Measurements from ENCODE around the gene PTGFRN. TPM values are rescaled to one million over a fixed set of nuclear protein-coding genes. Genes with fewer than 3 reads are reported as not detected.

Gene PTGFRN
- total and polyA plus RNA-seq, 10 donors: 1.7 to 17.4 (median 10.6) TPM

- WGBS, 5 donors: 97% methylated on average over 7 of the region's 7 CpGs
- TF ChIP-seq POLR2A (IDR thresholded peaks at IDR 0.05): no peak
- TF ChIP-seq POLR2AphosphoS5 (IDR thresholded peaks at IDR 0.05): no peak
- no peak for TF ChIP-seq CTCF (IDR thresholded peaks at IDR 0.05 in 8 of 11, conservative IDR thresholded peaks at IDR 0.05 in 3 of 11)
- Histone ChIP-seq H3K4me1 (peaks cover 0 to 7% (median 0%) of the 10 kb centered on the region in 6 donors), H3K36me3 (peaks cover 0 to 17% (median 0%) of the 10 kb centered on the region in 6 donors), H3K9me3 (no peaks in the 10 kb centered on the region), H3K27ac (no peak overlapping the region), H3K27me3 (replicated peaks in 1 of 7) (no peaks in the 10 kb centered on the region), H3K4me3 (no peak overlapping the region)
- intact Hi-C loops (cut with DNase I; ENCODE audit: low total_unique reads): no loop called here
- DNase-seq: no peak
Observed at GRCh38 chr1:117025568-117025967, 115.9 kb downstream of the PTGFRN start.

- intact Hi-C loops (cut with DNase I; ENCODE audit: low total_unique reads): no loop called here
- no peak overlapping the region for H3K4me3 ChIP-seq
- H3K4me1 ChIP-seq: peaks cover 0 to 7% (median 0%) of the 10 kb centered on the region in 6 donors
- no peak for TF ChIP-seq POLR2A (IDR thresholded peaks at IDR 0.05)
- no peak for TF ChIP-seq CTCF (IDR thresholded peaks at IDR 0.05 in 8 of 11, conservative IDR thresholded peaks at IDR 0.05 in 3 of 11)
- TF ChIP-seq POLR2AphosphoS5 (IDR thresholded peaks at IDR 0.05): no peak
- no peaks in the 10 kb centered on the region for H3K9me3 ChIP-seq
- no peaks in the 10 kb centered on the region for H3K27me3 ChIP-seq (replicated peaks in 1 of 7)
- H3K27ac ChIP-seq: no peak overlapping the region
- 57 to 66% (median 64%) methylated on average over 6 of the region's 6 CpGs for WGBS, 5 donors
- DNase-seq: no peak
- peaks cover 0 to 17% (median 0%) of the 10 kb centered on the region in 6 donors for H3K36me3 ChIP-seq
Observed at GRCh38 chr1:117026361-117026760, 116.6 kb downstream of the PTGFRN start.

- 80 to 93% (median 91%) methylated on average over 1 of the region's 1 CpG for WGBS, 5 donors
- DNase-seq: no peak
- TF ChIP-seq CTCF (IDR thresholded peaks at IDR 0.05 in 8 of 11, conservative IDR thresholded peaks at IDR 0.05 in 3 of 11) (no peak), POLR2AphosphoS5 (IDR thresholded peaks at IDR 0.05) (no peak), POLR2A (IDR thresholded peaks at IDR 0.05) (no peak)
- peaks cover 0 to 18% (median 0%) of the 10 kb centered on the region in 6 donors for H3K36me3 ChIP-seq
- peaks cover 0 to 7% (median 0%) of the 10 kb centered on the region in 6 donors for H3K4me1 ChIP-seq
- H3K27ac ChIP-seq: no peak overlapping the region
- no peak overlapping the region for H3K4me3 ChIP-seq
- no peaks in the 10 kb centered on the region for H3K9me3 ChIP-seq
- H3K27me3 ChIP-seq (replicated peaks in 1 of 7): no peaks in the 10 kb centered on the region
- intact Hi-C loops (cut with DNase I; ENCODE audit: low total_unique reads): no loop called here
Observed at GRCh38 chr1:117029685-117030084, 120.0 kb downstream of the PTGFRN start.

- no peak for DNase-seq
- Histone ChIP-seq H3K36me3 (peaks cover 0 to 19% (median 0%) of the 10 kb centered on the region in 6 donors), H3K9me3 (no peaks in the 10 kb centered on the region), H3K4me3 (no peak overlapping the region), H3K27ac (no peak overlapping the region), H3K27me3 (replicated peaks in 1 of 7) (no peaks in the 10 kb centered on the region), H3K4me1 (peaks cover 0 to 7% (median 0%) of the 10 kb centered on the region in 6 donors)
- TF ChIP-seq POLR2AphosphoS5 (IDR thresholded peaks at IDR 0.05): no peak
- no peak for TF ChIP-seq CTCF (IDR thresholded peaks at IDR 0.05 in 8 of 11, conservative IDR thresholded peaks at IDR 0.05 in 3 of 11)
- TF ChIP-seq POLR2A (IDR thresholded peaks at IDR 0.05): no peak
- intact Hi-C loops (cut with DNase I; ENCODE audit: low total_unique reads): no loop called here
- WGBS, 5 donors: 76 to 88% (median 81%) methylated on average over 1 of the region's 1 CpG
Observed at GRCh38 chr1:117030271-117030877, 120.7 kb downstream of the PTGFRN start.

All from spleen (tissue), 11 donors.